Nephron (organoid): ENCODE data around the gene DNAH2.

ENCODE experiments used
- H3K27ac Mint-ChIP-seq, 3 experiments: 2 replicates each; pipeline ENCODE4 v1.8.0; 2020; ENCODE audit warnings: mixed read lengths in 3 of 3, mild to moderate bottlenecking in 2 of 3, moderate library complexity in 1 of 3
- H3K27me3 Mint-ChIP-seq: 2 replicates; pipeline ENCODE4 v1.8.0; 2021; ENCODE audit warnings: low read depth, mild to moderate bottlenecking, moderate library complexity, mixed read lengths
- H3K36me3 Mint-ChIP-seq: 2 replicates; pipeline ENCODE4 v1.8.0; 2020; ENCODE audit warnings: low read depth, mixed read lengths
- H3K4me1 Mint-ChIP-seq: 2 replicates; pipeline ENCODE4 v1.8.0; 2020; ENCODE audit warnings: mixed read lengths
- H3K4me3 Mint-ChIP-seq, 3 experiments: 2 replicates each; pipeline ENCODE4 v1.8.0; 2020; ENCODE audit warnings: mild to moderate bottlenecking in 3 of 3, mixed read lengths in 3 of 3, moderate library complexity in 2 of 3
- H3K9me3 Mint-ChIP-seq: 2 replicates; pipeline ENCODE4 v1.8.0; 2020; ENCODE audit warnings: mixed read lengths
- CTCF ChIP-seq, 3 experiments: fragments of 200-600 bp; sonication (generic); IDR thresholded peaks; one replicate each; pipeline ENCODE4 v1.5.0; 2021; ENCODE audit warnings: antibody characterized with exemption in 3 of 3; ENCODE audit not compliant: unreplicated experiment in 3 of 3

The DNAH2 gene

GRCh38 chr17:7706631-7707354, 10.8 kb upstream of the DNAH2 start:
- Mint-ChIP-seq H3K4me3 (peak overlapping the region; percentile 89 to 94 (median 90)), H3K36me3 (peaks cover 17% of the 10 kb centered on the region), H3K9me3 (no peaks in the 10 kb centered on the region), H3K27me3 (peaks cover 38% of the 10 kb centered on the region), H3K27ac (no peak overlapping the region), H3K4me1 (peaks cover 39% of the 10 kb centered on the region)
- no peak for TF ChIP-seq CTCF (IDR thresholded peaks at IDR 0.05; ENCODE audit: unreplicated experiment in 3 of 3)

- Mint-ChIP-seq H3K27me3 (peaks cover 42% of the 10 kb centered on the region), H3K36me3 (peaks cover 17% of the 10 kb centered on the region), H3K4me1 (peaks cover 42% of the 10 kb centered on the region), H3K4me3 (peak overlapping the region in 2 of 3 experiments; percentile 45 to 89), H3K27ac (no peak overlapping the region), H3K9me3 (no peaks in the 10 kb centered on the region)
- TF ChIP-seq CTCF (IDR thresholded peaks at IDR 0.05; ENCODE audit: unreplicated experiment in 3 of 3): no peak
Observed at GRCh38 chr17:7707446-7707845, 10.1 kb upstream of the DNAH2 start.

- H3K4me3 Mint-ChIP-seq: peak overlapping the region; percentile 11 to 55 (median 45)
- no peak overlapping the region for H3K27ac Mint-ChIP-seq
- peaks cover 48% of the 10 kb centered on the region for H3K27me3 Mint-ChIP-seq
- no peaks in the 10 kb centered on the region for H3K9me3 Mint-ChIP-seq
- peaks cover 17% of the 10 kb centered on the region for H3K36me3 Mint-ChIP-seq
- no peak for TF ChIP-seq CTCF (IDR thresholded peaks at IDR 0.05; ENCODE audit: unreplicated experiment in 3 of 3)
- peaks cover 47% of the 10 kb centered on the region for H3K4me1 Mint-ChIP-seq
Observed at GRCh38 chr17:7707858-7708750, 9.4 kb upstream of the DNAH2 start.

GRCh38 chr17:7709031-7709430, 8.5 kb upstream of the DNAH2 start:
- Mint-ChIP-seq H3K27ac (no peak overlapping the region), H3K27me3 (peaks cover 56% of the 10 kb centered on the region)

GRCh38 chr17:7710301-7710700, 7.2 kb upstream of the DNAH2 start:
- TF ChIP-seq CTCF (IDR thresholded peaks at IDR 0.05; ENCODE audit: unreplicated experiment in 3 of 3): no peak
- H3K4me1 Mint-ChIP-seq: peaks cover 33% of the 10 kb centered on the region
- no peaks in the 10 kb centered on the region for H3K9me3 Mint-ChIP-seq
- H3K27me3 Mint-ChIP-seq: peaks cover 56% of the 10 kb centered on the region
- peaks cover 13% of the 10 kb centered on the region for H3K36me3 Mint-ChIP-seq
- H3K4me3 Mint-ChIP-seq: peak overlapping the region in 1 of 3 experiments; percentile 49
- no peak overlapping the region for H3K27ac Mint-ChIP-seq

More at GRCh38 chr17:7709031-7709430, 8.5 kb upstream of the DNAH2 start:
- Mint-ChIP-seq H3K36me3 (peaks cover 13% of the 10 kb centered on the region), H3K9me3 (no peaks in the 10 kb centered on the region), H3K4me3 (no peak overlapping the region), H3K4me1 (peaks cover 39% of the 10 kb centered on the region)
- TF ChIP-seq CTCF (IDR thresholded peaks at IDR 0.05; ENCODE audit: unreplicated experiment in 3 of 3): no peak
